Measurements from ENCODE around the gene FEZ2.

The FEZ2 gene

GRCh38 chr2:36556842-36557241 lies 41.1 kb downstream of the FEZ2 start:
- TF ChIP-seq CTCF (IDR thresholded peaks at IDR 0.05; ENCODE audit: borderline replicate concordance, insufficient read depth, low read depth, low read length): no peak
- H3K4me3 ChIP-seq (ENCODE audit: low read depth, low read length): no peak overlapping the region

DNA sequence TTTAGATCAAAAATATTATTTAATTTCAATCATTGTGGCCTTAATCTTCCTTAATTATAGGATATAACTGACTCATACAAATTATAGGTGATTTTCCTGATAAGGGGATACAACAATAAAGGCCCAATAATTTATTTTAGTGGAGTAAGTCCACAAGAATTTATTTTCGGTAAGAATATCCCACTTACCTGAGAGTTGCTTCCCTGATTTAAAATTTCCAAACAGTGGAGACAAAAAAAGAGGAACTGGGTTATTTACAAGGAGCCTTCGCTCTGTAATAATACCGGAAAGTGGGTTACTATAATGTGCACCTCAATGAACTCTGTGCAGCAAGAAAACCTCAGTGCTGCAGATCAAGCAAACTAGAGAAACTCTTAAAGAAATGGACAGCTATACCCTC lies 42.2 kb downstream of the FEZ2 start:
- no peak overlapping the region for H3K4me3 ChIP-seq (ENCODE audit: low read depth, low read length)
- TF ChIP-seq CTCF (IDR thresholded peaks at IDR 0.05; ENCODE audit: borderline replicate concordance, insufficient read depth, low read depth, low read length): no peak

GRCh38 chr2:36554531-36554930 lies 43.4 kb downstream of the FEZ2 start:
- no peak overlapping the region for H3K4me3 ChIP-seq (ENCODE audit: low read depth, low read length)
- TF ChIP-seq CTCF (IDR thresholded peaks at IDR 0.05; ENCODE audit: borderline replicate concordance, insufficient read depth, low read depth, low read length): no peak

DNA sequence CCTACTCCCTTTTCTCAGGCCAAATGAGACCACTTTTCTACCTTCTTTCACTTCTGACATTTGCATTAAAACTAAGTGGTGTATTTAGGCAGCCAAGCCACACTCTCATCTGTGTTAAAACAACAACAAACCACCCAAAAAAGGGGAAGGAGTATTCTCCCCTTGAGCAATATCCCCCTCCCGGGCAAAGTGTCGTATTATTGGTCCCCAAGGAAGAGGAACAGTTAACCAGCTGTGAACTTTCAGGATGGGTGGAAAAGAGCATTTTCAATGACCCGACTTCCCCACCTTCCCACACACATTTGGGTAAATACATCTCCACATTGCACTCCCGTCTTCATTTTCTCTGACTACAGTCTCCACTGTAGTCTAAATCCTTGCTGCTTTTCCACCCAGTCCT lies 44.3 kb downstream of the FEZ2 start:
- H3K4me3 ChIP-seq (ENCODE audit: low read depth, low read length): no peak overlapping the region
- no peak for TF ChIP-seq CTCF (IDR thresholded peaks at IDR 0.05; ENCODE audit: borderline replicate concordance, insufficient read depth, low read depth, low read length)

- TF ChIP-seq CTCF (IDR thresholded peaks at IDR 0.05; ENCODE audit: borderline replicate concordance, insufficient read depth, low read depth, low read length): no peak
- no peak overlapping the region for H3K4me3 ChIP-seq (ENCODE audit: low read depth, low read length)
Measured at GRCh38 chr2:36550006-36550405, 48.0 kb downstream of the FEZ2 start.

DNA sequence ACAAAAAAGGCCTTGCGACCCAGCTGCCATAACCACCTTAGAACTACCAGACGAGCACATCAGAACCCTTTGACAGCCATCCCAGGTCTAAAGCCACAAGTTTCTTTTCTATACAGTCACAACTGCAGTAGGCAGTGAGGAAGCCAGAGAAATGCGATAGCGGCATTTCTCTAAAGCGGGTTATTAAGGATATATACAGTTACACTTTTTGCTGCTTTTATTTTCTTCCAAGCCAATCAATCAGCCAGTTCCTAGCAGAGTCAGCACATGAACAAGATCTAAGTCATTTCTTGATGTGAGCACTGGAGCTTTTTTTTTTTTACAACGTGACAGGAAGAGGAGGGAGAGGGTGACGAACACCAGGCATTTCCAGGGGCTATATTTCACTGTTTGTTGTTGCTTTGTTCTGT lies 48.8 kb downstream of the FEZ2 start:
- no peak overlapping the region for H3K4me3 ChIP-seq (ENCODE audit: low read depth, low read length)
- no peak for TF ChIP-seq CTCF (IDR thresholded peaks at IDR 0.05; ENCODE audit: borderline replicate concordance, insufficient read depth, low read depth, low read length)

GRCh38 chr2:36547906-36548305 lies 50.1 kb downstream of the FEZ2 start:
- no peak overlapping the region for H3K4me3 ChIP-seq (ENCODE audit: low read depth, low read length)
- no peak for TF ChIP-seq CTCF (IDR thresholded peaks at IDR 0.05; ENCODE audit: borderline replicate concordance, insufficient read depth, low read depth, low read length)
